GM12891 (cell line): ENCODE data around the gene SKIL. TPM values are rescaled to one million over a fixed set of nuclear protein-coding genes. Genes with fewer than 3 reads are reported as not detected.

Experiments used
- DNase-seq: peaks from one replicate; pipeline ENCODE4 v3.0.0; 2011; ENCODE audit warnings: low spot score; ENCODE audit not compliant: insufficient read length
- FAIRE-seq: peaks from 2 replicates; lab custom pipeline; 2011; peaks lifted over from hg19 to GRCh38; lab: Jason Lieb, UNC
- PAX5 ChIP-seq: IDR thresholded peaks from 2 replicates; pipeline ENCODE4 v1.6.1; 2011; ENCODE audit warnings: low read length, moderate library complexity, mild to moderate bottlenecking; ENCODE audit not compliant: insufficient read depth, severe bottlenecking
- POLR2A ChIP-seq: IDR thresholded peaks from 2 replicates; pipeline ENCODE4 v1.6.1; 2011; ENCODE audit warnings: low read depth, low read length, control low read depth
- POLR2AphosphoS5 ChIP-seq: IDR thresholded peaks from 2 replicates; pipeline ENCODE4 v1.6.1; 2011; ENCODE audit warnings: low read depth, low read length, control low read depth
- POU2F2 ChIP-seq: IDR thresholded peaks from 2 replicates; pipeline ENCODE4 v1.6.1; 2011; ENCODE audit warnings: low read depth, mild to moderate bottlenecking, control low read depth, low read length, moderate library complexity
- SPI1 ChIP-seq: IDR thresholded peaks from 2 replicates; pipeline ENCODE4 v1.6.1; 2011; ENCODE audit warnings: low read depth, low read length, control low read depth
- TAF1 ChIP-seq: IDR thresholded peaks from 2 replicates; pipeline ENCODE4 v1.6.1; 2011; ENCODE audit warnings: low read depth, low read length, control low read depth
- polyA plus RNA-seq: library from polyadenylated mRNA; unstranded; fragments of >200 nt; gene quantifications from one replicate; pipeline ENCODE4 v1.2.1, GENCODE V29; 2012; ENCODE audit warnings: low read depth, missing spikeins, inconsistent platforms; ENCODE audit not compliant: missing spikeins

Gene SKIL, protein sequence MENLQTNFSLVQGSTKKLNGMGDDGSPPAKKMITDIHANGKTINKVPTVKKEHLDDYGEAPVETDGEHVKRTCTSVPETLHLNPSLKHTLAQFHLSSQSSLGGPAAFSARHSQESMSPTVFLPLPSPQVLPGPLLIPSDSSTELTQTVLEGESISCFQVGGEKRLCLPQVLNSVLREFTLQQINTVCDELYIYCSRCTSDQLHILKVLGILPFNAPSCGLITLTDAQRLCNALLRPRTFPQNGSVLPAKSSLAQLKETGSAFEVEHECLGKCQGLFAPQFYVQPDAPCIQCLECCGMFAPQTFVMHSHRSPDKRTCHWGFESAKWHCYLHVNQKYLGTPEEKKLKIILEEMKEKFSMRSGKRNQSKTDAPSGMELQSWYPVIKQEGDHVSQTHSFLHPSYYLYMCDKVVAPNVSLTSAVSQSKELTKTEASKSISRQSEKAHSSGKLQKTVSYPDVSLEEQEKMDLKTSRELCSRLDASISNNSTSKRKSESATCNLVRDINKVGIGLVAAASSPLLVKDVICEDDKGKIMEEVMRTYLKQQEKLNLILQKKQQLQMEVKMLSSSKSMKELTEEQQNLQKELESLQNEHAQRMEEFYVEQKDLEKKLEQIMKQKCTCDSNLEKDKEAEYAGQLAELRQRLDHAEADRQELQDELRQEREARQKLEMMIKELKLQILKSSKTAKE
- 4.0 TPM for polyA plus RNA-seq

DNA sequence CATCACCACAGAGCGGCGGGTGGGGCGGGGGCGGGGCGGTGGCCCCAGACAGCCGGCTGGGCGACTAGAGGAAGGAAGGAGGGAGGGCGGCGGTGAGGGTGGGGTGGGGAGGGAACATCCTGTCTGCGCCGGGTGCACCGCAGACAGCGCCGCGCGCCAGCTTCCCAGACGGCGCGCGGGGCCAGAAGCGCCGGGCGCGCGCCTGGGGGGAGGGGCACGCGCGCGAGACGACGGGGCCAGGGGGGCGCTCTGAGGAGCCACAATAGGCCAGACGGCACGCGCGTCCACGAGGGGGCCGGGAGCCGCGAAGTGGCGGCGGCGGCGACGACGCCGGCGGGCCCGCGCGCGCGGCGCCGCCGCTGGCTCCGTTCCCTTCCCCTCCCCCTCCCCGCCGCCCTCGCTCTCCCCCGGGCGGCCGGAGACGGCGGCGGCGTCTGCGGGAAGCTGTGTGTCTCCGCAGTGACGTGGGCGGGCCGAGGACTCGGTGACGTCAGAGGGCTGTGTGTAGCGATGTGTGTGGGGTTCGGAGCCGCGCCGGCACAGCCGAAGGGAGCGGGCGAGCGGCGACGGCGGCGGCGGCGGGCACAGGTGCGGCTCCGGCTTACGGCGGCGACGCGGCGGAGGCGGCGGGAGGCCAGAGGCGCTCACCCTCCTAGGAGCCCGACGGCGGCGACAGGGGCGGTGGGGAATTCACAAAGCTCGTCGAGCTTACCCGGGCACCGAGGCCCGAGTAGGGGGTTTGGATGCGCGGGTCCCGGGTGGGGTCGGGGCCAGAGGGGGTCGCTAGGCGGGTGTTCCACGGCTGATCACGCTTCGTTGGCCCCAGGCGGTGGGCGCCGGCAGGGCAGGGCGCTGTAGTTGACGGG, at the start of gene SKIL:
TSS of gene SKIL (plus strand) at position 540 of the 866 bp plus-strand sequence. CDS start 2,617 bp downstream, outside the sequence.
- FAIRE-seq, result peak; percentile 91
- peak; percentile 61 for DNase-seq
- TF ChIP-seq POLR2A (no peak), PAX5 (no peak), TAF1 (0 out of 2 replicates have a peak, but pooled peaks have one; percentile 17), POLR2AphosphoS5 (0 out of 2 replicates have a peak, but pooled peaks have one; percentile 33), SPI1 (no peak), POU2F2 (no peak)

DNA sequence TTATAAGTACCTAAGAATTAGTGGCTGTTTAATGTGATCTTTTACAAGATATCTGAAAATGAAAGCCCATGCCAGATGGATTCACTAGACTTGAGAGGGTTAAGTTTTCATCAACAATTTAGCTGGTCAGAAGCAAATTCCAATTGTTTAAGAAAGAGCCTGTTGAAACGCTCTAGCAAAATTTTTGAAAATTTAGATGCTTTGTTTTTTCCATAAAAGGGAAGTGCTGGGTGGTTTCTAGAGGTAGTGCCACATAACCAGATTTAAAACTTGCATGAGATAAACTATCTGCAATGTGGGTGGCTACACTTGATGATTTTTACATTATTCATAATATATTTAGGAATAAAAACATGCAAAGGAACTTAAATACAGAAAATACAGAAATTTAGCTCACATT, 48.5 kb upstream of the SKIL start:
- DNase-seq (no peak), FAIRE-seq (no peak)
- TF ChIP-seq POLR2AphosphoS5 (no peak), POLR2A (no peak), SPI1 (no peak), POU2F2 (no peak), PAX5 (no peak), TAF1 (no peak)

DNA sequence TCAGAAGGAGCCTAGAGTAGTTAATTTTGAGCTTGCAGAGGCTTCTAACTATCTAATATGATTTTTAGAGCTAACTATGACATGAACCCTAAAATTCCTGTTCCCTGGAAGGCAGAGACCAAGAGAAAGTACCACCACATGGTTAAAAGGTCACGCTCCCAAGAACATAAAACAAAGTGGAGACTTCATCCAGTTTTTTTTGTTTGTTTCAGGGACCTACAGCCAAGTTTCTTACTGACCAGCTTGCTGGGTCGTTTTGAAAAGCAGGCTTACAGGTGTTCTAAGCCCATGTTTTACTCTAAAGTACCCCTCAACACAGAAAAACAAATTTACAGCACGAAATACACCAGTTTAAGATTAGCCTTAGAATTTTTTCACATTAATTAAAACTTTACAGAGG, 39.6 kb upstream of the SKIL start:
- FAIRE-seq (no peak), DNase-seq (no peak)
- TF ChIP-seq SPI1 (no peak), POU2F2 (no peak), POLR2A (no peak), POLR2AphosphoS5 (no peak), PAX5 (no peak), TAF1 (no peak)

DNA sequence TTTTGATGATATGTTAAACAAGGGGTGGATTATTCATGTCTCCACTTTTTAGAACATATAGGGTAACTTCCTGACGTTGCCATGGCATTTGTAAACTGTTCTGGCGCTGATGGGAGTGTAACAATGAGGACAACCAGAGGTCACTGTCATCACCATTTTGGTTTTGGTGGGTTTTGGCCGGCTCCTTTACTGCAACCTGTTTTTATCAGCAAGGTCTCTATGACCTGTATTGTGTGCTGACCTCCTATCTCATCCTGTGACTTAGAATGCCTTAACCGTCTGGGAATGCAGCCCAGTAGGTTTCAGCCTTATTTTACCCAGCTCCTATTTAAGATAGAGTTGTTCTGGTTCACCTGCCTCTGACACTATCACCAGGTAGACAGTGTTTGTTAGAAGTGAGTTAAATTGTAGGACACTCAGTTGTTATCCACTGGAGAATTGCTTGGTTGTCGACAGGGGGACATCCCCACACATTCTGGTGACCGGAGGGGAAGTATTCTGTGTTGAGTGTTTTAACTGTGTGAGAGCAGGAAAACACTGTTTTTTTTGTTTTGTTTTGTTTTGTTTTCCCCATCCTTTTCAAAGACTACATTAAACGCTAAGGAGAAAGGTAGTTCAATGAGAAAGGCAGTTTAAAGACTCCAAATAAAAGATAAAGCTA, 36.9 kb upstream of the SKIL start:
- TF ChIP-seq PAX5 (no peak), POLR2AphosphoS5 (no peak), TAF1 (no peak), SPI1 (no peak), POLR2A (no peak), POU2F2 (no peak)
- DNase-seq, result no peak
- no peak for FAIRE-seq

DNA sequence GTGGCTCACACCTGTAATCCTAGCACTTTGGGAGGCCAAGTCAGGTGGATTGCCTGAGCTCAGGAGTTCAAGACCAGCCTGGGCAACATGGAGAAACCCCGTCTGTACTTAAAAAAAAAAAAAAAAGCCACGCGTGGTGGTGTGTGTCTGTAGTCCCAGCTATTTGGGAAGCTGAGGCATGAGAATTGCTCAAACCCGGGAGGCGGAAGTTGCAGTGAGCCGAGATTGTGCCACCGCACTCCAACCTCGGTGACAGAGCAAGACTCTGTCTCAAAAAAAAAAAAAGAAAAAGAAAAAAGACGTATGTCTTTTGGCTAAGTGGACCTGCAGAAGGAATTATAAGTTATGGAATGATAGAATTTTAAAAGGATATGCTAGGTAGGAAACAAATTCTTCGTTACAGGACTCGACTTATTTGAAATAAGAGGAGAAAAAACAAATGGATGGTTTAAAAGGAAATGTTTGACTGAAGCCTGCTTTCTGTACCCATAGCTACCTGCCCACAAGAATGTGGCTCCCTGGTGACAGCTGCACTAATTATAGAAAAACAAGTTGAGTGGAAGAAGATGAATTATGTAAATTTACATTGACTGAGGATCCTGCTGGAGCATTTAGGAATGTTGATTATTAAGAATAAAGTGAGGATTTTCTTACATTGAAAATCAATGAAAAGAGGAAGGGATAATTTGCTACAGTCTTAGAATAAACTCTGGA, 36.0 kb upstream of the SKIL start:
- DNase-seq, result no peak
- no peak for FAIRE-seq
- no peak for TF ChIP-seq POLR2A
- no peak for TF ChIP-seq TAF1
- no peak for TF ChIP-seq PAX5
- TF ChIP-seq POU2F2, result no peak
- TF ChIP-seq POLR2AphosphoS5, result no peak
- no peak for TF ChIP-seq SPI1

DNA sequence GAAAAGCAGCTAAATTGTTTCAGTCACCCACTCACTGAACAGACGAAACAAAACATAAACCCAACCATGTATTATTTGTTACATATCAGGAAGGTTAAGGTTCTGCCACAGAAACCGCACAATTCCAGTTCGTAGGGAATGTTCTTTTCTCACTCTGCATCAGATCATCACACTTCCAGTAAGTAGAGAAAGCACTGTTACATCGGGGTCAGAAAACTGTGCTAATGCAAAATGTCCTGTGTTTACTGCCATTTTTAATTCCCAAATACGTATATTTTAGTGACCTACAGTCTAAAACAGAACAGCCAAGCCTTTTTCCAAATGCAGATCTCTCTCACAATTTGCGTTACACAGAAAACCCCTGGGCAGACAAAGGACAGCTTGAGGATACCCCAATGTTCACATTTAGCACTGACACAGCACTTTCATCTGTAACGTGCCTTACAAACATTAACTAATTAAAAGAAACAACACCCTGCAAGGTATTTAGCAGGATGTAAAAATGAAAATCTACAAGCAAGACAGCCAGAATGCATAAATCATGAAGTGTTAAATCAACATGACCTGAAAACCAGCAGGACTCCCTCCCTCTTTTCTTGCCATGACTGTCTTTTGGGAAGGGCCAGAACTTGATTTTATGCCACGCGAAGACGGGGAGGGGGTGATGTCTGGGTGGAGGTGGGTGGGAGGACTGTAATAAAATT, 34.8 kb upstream of the SKIL start:
- DNase-seq (no peak), FAIRE-seq (no peak)
- TF ChIP-seq PAX5 (no peak), TAF1 (no peak), SPI1 (no peak), POLR2A (no peak), POU2F2 (no peak), POLR2AphosphoS5 (no peak)

DNA sequence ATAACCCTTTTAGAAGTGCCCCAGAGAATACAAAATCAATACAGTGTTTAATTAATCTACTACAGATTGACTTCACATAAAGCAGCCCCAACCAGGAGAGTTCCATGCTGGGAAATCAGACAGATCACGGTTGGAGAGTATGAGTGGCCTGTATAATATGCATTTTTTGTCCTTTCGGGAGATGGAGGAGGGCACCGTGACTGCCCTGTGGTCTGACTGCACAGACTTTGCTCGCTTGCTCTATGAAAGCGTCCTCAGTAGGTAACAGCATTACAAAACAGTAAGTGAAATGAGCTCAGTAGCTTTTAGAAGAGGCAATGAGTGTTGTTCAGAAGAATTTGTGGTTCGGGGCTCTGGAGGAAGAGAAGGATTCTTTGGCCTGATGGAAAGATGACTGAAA, 34.2 kb upstream of the SKIL start:
- TF ChIP-seq SPI1, result no peak
- TF ChIP-seq POLR2AphosphoS5, result no peak
- no peak for TF ChIP-seq POLR2A
- no peak for TF ChIP-seq POU2F2
- no peak for TF ChIP-seq PAX5
- TF ChIP-seq TAF1, result no peak
- no peak for DNase-seq
- no peak for FAIRE-seq

DNA sequence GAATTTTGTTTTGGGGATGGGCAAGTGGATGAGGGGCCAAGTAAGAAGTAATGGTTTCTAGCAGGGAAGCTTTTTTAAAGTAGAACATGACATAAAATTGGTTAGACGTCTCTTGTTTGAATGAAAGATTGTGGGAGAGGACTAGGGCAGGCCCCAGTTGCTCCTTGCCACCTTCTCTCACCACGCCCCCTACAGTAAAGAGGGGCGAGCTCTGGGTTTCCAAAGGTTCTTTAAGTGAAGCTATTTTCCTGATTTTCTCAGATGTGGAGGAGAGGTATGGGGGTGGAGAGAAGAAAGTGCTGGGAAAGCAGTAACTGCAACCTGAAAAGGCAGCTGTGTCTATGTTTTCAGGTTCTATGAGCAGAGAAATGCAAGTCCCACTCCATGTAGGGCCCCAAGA, 32.6 kb upstream of the SKIL start:
- DNase-seq (no peak), FAIRE-seq (no peak)
- TF ChIP-seq SPI1 (no peak), POLR2A (no peak), POU2F2 (no peak), TAF1 (no peak), POLR2AphosphoS5 (no peak), PAX5 (no peak)
